ENCODE results near the gene SCN1B.

GRCh38 chr19:35023428-35023827 is 6.8 kb upstream of the SCN1B start:
- TF ChIP-seq CTCF (IDR thresholded peaks at IDR 0.05; ENCODE audit: borderline replicate concordance, extremely low read depth, low read length, poor library complexity, severe bottlenecking) = no peak
- TF ChIP-seq EZH2 (IDR thresholded peaks at IDR 0.05; ENCODE audit: borderline replicate concordance, low read depth, low read length, severe bottlenecking) = no peak

Measured in DND-41 (cell line).